NCI-H1417 (cell line): Measurements from ENCODE around the gene FARS2.

ENCODE experiments used
- DNase-seq, 3 experiments: peaks; one replicate each; lab custom pipeline; 2025; lab: John Stamatoyannopoulos, UW

FARS2 gene

DNA sequence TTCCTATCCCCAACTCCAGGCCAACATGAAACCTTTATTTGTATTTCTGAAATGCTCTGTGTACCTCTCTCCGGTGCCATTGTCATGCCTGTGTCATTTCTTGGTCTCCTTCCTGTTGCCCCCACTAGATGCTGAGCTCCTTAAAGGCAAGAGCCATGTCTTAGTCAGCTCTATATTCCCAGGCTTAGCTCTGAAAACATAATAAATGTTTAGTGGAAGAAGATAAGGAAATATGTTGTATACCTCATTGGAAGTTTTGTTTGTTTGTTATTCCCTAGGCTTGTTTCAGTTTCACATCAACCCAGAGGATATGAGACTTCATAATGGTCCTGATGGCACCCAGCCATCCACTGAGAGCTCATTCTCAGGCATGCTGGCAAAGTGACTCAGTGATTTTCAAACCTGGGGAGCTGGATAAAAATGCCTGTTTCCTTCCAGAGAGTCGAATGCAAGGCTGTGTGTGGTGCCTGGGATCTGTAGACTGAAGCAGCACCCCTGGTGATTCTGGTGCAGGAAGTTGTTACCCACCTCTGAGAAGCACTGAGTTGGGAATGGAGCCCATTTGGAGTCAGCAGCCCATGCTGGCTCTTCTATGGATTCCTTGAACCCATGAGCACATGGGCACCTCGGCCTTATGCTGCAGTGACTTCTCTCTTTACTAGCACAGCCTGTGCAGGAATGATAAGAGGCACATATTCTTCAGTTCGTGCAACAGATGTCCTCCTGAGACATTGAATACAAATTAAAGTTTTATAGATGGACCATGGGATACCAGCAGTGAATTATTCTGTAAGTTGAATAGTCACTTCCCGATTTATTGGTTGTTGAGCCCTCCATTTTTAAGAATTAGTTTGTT is 205.2 kb downstream of the FARS2 start:
- DNase-seq = no peak

DNA sequence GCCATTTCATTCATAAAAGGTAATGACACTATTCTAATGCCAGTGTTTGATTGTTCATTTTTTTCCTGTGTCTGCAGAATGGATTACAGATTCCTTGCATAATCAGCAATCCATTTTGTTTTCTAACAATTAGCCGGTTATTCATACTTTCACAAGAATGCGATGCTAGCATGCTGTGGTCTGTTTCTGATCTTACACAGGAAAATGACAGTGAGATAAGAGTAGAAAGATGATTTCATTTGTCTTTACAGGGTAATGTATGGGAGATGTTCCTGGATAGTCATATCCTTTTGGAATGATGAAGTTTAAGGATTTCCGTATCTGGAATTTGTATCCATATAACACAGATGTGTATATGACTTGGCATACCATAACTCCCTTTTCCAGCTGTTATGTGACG is 207.3 kb downstream of the FARS2 start:
- no peak for DNase-seq

GRCh38 chr6:5469101-5469846 is 208.0 kb downstream of the FARS2 start:
- no peak for DNase-seq

- peak; percentile 50 to 85 (median 57) for DNase-seq
Measured at GRCh38 chr6:5471044-5471443, 209.7 kb downstream of the FARS2 start.

GRCh38 chr6:5471637-5472398 is 210.5 kb downstream of the FARS2 start:
- peak in 2 of 3 experiments; percentile 63 to 88 for DNase-seq

- DNase-seq = peak in 1 of 3 experiments; percentile 70
Measured at GRCh38 chr6:5472571-5472970, 211.3 kb downstream of the FARS2 start.

- DNase-seq = no peak
Measured at GRCh38 chr6:5475779-5476178, 214.5 kb downstream of the FARS2 start.

GRCh38 chr6:5478380-5478779 is 217.1 kb downstream of the FARS2 start:
- no peak for DNase-seq

GRCh38 chr6:5481033-5481432 is 219.7 kb downstream of the FARS2 start:
- peak in 2 of 3 experiments; percentile 82 to 94 for DNase-seq

DNA sequence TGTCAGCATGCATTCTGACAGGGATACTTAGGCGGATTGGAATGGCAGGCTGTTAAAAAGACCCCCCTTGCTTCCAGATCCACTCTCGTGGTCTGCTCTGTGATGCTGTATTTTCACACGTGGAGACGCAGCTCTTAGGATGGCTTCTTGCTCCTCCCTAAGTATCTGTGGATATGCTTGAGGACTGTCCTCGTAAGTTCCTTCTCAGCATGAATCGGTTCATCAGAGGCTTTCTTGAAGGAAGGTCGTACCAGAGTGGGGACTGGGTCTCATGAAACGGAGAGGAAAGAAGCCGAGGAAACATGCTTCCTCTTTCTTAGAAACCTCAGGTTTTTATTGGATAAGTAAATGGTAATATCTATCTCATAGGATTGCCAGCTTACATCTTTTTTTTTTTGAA is 220.4 kb downstream of the FARS2 start:
- DNase-seq = no peak

DNA sequence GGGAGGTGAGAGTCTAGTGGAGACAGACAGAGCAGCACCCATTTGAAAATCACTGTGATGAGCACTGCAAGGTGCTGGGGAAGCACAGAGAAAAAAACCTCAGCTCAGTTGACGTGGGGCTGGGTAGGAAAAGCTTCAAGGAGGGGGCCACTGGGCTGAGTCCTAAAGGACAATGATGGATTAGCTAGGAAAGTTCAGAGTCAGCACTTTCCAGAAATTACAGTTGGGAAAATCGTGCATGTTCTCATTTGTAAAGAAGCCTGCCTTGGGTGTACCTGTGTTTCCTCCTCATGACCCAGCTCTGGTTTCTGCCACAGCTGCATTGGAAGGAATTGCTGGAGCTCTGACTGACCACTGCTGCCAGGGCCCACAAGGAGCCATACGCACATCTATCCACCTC is 221.3 kb downstream of the FARS2 start:
- no peak for DNase-seq

DNA sequence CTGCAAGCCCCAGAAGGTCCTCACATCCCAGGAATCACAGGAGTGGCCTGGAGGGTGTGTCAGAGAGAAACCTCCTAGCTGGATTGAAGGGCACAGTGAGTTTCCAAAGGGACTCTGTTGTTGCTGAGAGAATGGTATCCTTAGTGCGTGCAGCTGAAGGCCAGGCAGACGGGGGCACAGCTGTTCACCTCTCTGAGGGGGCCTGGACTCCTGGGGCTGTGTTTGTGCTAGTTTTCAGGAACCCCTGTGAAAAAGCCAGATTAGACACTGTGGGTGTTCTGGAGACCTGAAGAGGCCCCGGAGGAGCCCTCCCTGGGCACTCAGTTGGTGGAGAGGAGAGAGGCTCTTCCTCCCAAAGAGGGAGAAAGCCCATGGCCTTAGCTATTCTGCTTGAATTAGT is 223.4 kb downstream of the FARS2 start:
- DNase-seq = no peak

DNA sequence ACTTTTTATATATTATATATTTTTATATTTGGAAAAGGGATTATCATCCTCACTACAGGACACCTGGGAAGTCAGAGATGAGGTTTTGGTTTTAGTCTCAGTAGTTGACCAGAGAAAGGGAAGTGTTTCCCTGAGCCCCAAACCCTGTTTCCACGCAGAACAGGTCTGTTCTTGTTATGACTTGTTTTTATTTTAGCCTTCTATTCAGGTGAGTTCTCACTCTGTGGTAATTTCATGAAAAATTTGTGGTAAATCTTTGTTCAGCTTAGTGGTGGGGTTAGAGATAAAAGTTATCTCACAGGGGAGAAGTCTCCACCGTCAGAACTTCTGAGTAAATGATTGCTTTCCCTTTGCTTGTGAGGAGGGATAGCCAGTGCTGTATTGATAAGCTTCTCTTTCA is 224.9 kb downstream of the FARS2 start:
- no peak for DNase-seq

- DNase-seq = peak; percentile 8 to 82 (median 68)
Measured at GRCh38 chr6:5490501-5491069, 229.3 kb downstream of the FARS2 start.

DNA sequence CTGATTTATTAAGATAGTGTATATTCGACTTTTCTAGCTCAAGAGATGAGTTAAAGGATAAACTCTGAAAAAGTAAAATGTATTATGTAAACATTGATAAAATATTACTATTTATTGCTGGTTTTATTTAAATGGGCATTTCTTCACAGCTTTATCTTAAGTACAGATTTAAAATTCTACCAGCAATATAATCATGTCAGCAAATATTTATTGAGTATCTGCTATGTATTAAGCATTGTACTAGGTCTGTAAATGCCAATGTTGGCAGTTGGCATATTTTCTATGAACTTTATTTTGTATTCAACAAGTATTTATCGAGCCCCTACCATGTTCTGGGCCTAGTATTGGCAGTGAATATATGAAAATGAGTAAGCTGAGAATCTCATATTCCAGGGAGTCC is 231.0 kb downstream of the FARS2 start:
- no peak for DNase-seq

DNA sequence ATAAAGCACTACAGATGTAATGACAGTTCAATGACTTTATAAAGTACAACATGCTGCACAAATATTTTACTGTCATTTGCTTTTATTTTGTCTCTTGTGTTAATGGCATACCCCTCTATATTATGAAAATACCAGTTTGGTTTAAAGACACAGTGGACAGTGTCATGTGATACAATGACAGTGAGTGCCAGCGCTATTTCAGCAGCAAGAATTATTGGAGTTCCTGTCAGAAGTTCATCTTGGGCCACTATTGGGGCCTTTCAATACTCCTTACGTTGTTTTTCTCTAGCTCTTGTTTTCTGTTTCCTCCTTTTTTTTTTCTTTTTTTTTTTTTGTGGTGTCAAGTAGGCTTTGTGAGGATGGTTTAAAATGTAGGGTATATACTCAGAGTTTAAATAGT is 232.5 kb downstream of the FARS2 start:
- no peak for DNase-seq

DNA sequence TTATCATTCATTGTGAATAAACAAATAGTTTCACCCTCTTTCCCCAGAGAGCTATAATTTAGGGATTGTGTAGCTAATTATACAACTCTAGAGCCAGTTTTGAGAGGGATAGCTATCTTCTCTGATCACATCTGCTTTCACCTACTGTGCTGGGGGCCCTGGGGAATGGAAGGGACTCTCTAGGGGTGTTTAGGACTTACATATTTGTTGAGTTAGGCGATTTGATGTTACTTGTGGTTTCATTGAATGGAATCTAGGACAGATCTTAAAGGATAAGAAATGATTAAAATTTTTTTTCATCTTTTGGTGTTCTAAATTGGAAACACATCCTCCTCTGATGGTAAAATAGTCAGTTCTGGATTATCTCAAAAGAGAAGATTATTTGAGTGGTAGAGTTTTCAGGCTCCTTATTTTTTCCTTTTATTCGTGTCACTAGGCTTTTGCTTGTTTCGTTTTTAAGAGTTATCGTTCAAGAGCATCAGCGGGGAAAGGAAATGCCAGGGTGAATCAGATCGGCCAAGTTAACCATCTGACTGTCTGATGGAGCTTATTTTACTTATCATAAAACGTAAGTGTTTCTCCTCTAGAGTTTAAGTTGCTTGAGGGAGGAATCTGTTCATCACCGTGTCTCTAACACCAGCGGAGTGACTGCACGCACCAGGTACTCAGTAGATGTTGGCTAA is 236.7 kb downstream of the FARS2 start:
- peak in 2 of 3 experiments; percentile 36 to 87 for DNase-seq

DNA sequence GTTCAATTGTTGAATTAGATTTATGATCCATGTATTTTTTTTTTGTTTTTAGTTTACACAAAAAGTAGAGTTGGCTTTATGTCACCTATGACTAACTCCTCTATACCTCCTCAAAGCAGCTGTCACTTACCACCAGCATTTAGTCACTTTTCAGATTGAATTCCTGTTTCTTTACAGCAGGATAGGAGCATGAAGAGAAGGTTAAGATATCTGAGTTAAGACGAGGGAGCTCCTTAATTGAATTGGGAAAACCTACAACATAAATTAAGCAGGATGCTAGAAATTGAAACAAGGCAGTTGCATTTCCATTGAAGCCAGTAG is 237.2 kb downstream of the FARS2 start:
- DNase-seq = no peak

GRCh38 chr6:5499644-5500306 is 238.5 kb downstream of the FARS2 start:
- no peak for DNase-seq

DNA sequence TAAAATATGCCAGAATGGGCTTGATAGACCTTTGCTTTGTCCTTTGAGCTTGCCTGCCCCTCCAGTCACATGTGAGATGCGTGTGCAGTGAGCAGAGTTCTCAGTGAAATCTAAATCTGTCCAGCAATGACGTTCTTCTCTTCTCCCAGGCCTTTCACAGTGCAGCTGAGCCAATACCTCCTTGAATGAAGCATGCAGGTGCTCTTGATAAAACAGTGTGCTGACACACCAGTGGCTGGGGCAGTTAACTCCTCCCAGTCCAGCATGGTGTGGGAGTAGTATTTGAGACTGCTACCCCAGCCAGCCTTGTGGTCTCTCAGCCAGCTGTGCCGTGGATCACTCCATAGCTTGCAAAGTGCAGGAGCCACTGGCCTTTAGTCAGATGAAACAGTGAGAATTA is 240.5 kb downstream of the FARS2 start:
- peak in 2 of 3 experiments; percentile 8 to 57 for DNase-seq

GRCh38 chr6:5504078-5504477 is 242.8 kb downstream of the FARS2 start:
- DNase-seq = no peak
